Inferior parietal cortex (tissue), 1 donor: ENCODE data around the gene SYPL2.

Experiments used
- DNase-seq: peaks from one replicate; pipeline ENCODE4 v3.0.0-alpha.2; 2016; ENCODE audit errors: extremely low spot score

SYPL2 gene

DNA sequence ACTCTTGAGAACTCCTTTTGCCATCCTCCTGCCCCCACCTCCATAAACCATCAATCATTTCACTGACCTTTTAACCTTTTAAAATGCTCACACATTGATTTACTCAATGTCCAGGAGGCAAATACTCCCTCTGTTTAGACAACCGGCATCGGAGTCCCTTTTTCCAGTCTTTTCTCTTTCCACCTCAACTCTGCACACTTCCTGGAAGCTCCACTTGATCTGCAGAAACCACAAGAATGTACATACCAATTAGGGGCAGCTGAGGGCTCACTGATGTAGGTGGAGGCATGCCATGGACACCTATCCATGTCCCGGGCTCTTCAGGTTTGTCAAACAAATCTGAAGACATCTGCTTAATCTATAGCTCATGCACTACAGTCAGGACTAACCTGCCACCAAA lies 48.5 kb downstream of the SYPL2 start:
- no peak for DNase-seq

DNA sequence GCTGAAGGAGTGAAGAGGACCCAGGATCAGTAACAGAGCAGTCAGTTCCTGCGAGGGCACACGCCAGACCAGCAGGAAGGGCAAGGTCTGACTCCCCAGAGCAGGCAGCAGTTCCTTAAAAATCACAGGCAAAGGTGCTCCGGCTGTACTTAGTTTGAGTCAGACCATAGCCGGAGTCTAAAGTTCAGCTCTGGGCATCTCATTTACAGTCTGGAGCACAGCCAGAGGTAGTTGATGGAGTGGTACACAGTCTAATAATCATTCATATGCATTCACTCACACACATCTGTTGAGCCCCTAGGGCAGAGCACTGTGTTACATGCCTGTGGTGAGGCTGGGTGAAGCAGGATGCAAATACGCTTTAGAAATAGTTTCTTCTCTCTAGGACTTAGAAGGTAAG lies 50.5 kb downstream of the SYPL2 start:
- no peak for DNase-seq

DNA sequence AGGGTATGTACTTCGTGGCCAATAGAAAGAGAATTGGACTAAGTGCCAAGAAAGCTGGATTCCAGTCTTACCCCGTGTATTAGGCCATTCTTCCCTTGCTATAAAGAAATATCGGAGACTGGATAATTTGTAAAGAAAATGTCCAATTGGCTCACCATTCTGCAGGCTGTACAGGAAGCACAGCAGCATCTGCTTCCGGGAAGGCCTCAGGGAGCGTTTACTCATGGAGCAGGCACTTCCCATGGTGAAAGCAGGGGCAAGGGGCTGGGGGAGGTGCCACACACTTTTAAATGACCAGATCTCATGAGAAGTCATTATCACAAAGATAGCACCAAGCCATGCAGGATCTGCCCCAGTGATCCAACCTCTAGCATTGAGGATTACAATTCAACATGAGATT lies 51.0 kb downstream of the SYPL2 start:
- DNase-seq: no peak

DNA sequence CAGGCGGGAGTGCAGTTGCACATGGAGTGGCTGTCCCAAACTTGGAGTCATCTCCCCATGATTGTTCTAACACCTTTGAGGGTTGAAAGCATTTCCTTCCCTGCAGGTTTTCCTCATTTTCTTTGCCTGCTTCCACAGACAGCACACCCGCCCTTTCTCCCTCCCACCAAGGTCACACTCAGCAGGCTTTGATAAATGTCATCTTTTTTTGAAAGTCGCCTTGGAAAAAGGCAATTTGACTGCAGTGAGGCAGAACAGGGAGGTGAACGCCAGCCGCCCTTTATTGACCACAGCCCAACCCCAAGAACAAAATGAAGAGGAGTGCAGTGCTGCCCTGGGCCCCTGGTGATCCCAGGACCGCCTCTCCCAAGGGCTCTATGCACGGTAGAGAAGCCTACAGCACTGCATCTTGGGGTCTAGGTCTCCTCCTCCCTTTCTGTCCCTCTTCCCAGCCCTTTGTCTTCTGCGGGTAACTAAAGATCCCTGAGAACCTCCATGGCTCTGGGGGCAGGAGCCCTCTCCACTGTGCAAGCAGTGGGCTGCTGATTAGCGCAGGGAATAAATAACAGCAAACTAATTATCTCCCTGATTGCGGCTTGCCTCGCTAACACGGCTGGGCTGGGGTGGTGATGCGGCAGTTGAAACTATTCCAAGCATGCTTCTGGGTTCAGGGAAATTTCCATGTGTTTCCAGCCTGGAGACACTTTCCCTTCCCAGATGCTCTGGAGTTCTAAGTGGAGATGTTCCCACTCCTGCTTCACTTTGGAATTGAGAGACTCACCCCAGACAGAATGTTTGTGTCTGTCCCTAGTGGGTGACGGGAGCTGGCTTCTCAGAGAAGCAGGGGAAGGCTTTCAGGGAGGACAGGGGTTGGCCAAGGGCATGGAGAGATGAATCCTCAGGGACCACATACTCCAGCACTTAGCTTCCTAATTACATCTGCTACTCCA lies 54.9 kb downstream of the SYPL2 start:
- DNase-seq: no peak

DNA sequence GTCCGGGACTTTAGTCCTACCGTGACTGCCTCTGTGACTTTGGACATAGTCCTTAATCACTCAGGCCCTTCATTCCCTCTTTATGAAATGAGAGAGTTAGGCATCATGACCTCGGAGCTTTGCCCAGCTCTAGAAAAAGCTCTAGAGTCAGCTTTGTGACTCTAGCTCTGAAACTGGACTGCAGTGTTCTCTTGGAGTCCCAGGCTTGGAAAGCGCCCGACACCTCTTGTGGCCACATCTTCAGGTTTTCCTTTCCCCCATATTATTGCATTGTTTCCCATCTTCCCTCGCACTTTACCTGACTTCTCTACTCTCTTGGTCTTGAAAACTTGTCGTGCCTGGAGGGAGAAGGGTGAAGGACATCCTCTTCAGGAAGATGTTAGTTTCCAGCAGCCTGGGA lies 55.7 kb downstream of the SYPL2 start:
- DNase-seq: no peak

DNA sequence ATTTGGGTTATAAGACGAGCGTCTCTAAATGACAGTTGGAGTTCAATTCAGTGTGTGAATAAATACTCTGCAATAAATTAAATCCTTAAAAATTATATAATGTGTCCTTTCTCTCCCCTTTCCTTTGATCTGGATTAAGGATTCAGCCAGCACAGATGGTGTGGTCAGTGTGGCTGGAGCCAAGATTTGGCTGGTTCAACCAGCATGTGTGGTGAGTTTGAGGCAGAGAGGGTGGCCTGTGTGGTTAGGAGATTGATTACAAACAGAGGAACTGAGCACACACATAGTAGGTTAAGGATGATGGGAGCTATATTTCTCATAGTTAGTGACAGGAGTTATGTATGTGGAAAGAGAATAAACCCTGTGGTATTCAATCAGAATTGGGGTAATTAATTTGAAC lies 57.4 kb downstream of the SYPL2 start:
- DNase-seq: no peak

DNA sequence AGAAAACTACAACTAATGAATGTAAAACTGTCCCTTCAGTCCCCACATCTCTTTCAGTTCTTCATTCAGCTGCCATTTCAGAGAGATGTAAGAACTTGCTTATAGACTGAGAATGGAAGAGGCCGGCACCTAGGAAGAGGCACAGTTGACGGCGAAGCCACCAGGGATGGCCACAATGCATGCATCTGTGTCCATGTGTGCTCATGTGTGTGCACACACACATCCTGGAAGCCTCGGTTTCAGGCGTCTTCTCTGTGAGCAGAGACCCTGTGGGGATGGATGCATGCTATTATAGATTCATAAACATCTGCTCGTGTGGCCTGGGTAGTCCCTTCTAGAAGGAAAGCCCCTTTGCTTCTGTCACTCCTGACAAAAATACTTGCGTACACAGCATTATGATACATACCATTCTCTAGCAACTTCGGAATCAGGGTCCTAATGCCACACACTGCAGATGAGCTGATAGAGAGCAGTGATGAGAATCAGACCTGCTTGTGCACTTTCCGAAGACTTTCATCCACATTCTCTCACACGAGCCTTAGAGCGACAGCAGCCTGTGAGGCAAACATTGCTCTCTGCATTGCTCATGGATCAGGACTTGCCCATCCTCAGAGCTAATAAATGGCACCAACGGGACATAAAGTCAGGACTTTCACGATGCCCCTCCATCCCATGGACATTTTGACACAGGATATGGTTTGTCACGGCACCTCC lies 60.9 kb downstream of the SYPL2 start:
- no peak for DNase-seq

DNA sequence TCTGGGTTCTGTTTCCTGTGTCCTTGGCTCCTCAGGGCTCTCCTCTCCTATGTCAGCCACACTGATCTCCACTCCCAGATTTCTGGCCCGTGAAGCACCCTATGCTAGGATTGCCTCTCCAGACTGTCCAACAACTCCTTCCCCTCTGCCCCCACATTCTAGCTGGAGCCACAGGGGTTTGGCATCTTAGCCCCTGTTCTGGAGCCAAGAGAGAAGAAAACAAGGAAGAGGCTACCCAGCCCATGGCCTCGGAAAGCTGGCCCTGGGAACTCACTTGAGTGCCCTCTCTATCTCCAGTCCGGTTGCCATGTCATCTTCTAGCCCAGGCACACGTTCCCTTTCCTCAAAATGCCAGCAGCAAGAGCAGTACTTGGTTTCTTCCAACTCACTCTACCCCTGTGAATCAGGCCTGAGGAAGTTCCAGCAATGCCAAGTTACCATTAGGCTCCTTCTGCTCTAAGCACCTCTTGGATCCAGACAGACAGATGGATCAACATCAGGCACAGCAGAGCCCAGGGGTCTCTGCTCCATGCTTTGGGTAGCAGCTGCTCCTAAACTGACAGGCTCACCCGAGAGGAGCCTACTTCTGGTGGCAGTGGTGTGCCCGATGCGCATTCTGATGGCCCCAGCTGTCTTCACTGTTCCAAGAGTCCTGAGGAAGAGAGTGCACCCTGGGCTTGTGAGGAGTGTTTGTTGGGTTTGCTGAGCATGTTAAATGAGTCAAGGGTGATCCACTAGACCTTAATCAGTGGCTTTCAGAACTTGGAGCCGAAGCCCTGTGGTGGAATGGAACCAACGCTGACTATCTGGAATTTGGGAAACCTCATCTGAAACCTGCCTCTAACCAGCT lies 61.7 kb downstream of the SYPL2 start:
- DNase-seq: no peak

DNA sequence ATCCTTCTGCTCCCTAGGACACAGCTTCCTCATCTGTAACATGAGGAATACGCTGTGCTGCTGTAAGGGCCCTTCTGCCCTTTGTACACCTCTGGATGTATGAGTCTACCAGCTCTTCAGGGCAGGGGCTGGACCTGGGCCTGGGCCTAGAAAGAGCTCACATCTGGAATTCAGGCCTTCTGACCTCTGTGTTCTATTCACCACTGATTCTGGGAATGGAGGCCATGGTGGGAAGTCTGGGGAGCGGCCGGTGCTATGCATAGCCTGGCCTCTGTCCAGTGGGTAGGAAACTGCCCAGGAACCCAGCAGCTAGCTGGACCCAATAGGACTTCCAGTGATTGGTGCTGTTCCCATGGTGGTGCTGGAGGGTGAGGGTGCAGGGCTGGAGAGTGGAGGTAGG lies 62.4 kb downstream of the SYPL2 start:
- no peak for DNase-seq

DNA sequence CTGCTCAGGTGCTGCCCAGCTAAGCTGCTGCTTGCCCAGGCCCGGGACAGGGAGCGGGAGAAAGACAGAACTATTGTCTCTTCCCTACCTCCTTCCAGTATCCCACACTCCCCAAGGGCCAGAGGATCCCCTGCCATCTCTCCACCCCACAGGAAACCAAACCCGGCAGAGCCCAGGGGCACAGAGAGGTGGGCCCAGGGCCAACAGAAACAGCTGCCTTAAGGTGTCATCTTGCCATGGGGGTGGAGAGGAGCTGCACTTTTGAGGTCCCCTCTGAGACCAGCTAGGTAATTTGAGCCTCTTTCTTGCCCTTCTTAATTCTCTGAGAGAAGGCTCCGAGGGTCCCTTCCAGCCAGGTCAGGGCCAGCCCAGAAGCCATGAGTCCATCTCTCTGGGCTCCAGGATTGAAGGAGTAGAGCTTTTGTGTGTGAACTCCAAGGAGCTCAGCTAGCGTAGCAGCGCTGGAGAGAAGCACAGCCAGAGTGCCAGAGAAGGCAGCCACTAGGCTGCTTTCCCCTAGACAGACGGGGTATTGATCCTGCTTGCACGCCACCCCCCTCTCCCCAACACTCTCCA lies 63.6 kb downstream of the SYPL2 start:
- DNase-seq: no peak

DNA sequence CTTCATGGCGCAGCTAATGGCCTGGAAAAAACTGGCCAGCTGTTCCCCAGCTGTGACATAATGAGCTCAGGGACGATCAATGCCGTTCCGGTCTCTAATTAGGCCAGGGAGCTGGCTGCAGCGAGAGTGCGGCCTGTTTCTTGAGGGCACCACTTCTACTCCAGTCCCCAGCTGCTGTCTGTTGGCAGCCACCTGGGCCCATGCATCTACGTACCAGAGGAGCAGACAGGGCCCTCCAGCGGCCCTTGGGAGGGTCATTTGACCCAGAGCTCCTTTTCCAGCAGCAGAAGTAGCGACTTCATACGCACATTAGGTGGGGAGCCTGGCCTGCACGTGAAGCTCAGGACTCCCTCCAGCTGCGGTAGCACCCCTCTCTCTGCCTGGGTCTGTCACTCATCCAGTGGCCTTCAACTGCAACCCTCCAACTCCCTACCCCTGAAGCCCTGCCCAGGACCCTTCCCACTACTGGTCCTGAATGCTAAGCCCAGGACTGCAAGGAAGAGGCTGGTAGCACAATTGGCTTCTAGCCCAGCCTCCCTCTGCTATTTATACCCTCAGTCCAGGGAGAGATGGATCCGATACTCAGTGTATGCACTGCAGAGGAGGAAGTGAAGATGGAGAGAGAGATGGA lies 64.2 kb downstream of the SYPL2 start:
- DNase-seq: no peak

DNA sequence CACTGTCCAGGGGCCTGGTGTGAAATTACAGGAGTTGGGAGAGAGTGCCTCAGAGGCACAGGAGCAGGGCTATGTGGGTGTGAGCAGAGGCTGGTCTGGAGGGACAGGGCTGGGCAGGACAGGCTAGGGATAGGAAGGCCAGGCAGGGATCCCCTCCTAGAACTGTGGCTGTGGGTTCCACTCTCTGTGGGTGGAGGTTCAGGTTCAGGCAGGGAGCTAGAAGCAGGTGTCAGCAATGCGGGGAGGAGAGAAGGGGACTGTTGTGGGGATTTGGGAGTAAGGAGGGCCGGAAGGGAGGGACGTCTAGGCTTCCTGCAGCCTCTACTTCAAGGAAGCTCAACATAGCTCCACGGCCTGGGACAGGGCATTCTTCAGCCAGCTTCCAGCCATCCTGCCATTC lies 65.0 kb downstream of the SYPL2 start:
- no peak for DNase-seq
